Activated CD8-positive, alpha-beta T cell treated with anti-CD3 and anti-CD28 coated beads for 36 hours (primary cell): ENCODE results near the gene ZNF710. TPM values are rescaled to one million over a fixed set of nuclear protein-coding genes. Genes with fewer than 3 reads are reported as not detected.

Experiments
- ATAC-seq: fragments of 200-7000 bp; cut with Tn5 transposase; one replicate; pipeline ENCODE4 v1.10.0; 2021; ENCODE audit warnings: mild to moderate bottlenecking, moderate library complexity
- CTCF ChIA-PET: fragments of 350-600 bp; sonication (Branson Sonifier 250); formaldehyde crosslinking; loops from one replicate; lab custom pipeline; 2021; ENCODE audit warnings: antibody characterized with exemption; lab: Charles Lee
- POLR2A ChIA-PET: fragments of 350-600 bp; sonication (Branson Sonifier 250); formaldehyde crosslinking; loops from one replicate; lab custom pipeline; 2021; ENCODE audit warnings: antibody characterized with exemption; lab: Charles Lee
- DNase-seq: peaks from one replicate; pipeline ENCODE4 v3.0.0-alpha.2; 2020
- H3K27ac Mint-ChIP-seq: one replicate; pipeline ENCODE4 v1.8.0; 2021; ENCODE audit warnings: mild to moderate bottlenecking, mixed read lengths
- H3K27me3 Mint-ChIP-seq: one replicate; pipeline ENCODE4 v1.8.0; 2021; ENCODE audit warnings: mixed read lengths
- H3K36me3 Mint-ChIP-seq: one replicate; pipeline ENCODE4 v1.8.0; 2021; ENCODE audit warnings: low read depth, mixed read lengths
- H3K4me1 Mint-ChIP-seq: one replicate; pipeline ENCODE4 v1.8.0; 2021; ENCODE audit warnings: low read depth, mixed read lengths
- H3K4me3 Mint-ChIP-seq: one replicate; pipeline ENCODE4 v1.8.0; 2021; ENCODE audit warnings: mild to moderate bottlenecking, moderate library complexity, mixed read lengths
- H3K9me3 Mint-ChIP-seq: one replicate; pipeline ENCODE4 v1.8.0; 2021; ENCODE audit warnings: mixed read lengths
- intact Hi-C: fragments of 100-400 bp; cut with micrococcal nuclease; formaldehyde crosslinking; loops from one replicate; pipeline ENCODE4 v1.10.0; 2022
- total RNA-seq, 2 experiments: library from RNA; stranded (reverse); gene quantifications; one replicate each; pipeline ENCODE4 v1.2.3, GENCODE V29; 2021
- TF ChIP-seq, protein P1 (sequence below): fragments of 200-600 bp; IDR thresholded peaks from one replicate; pipeline ENCODE4 v1.8.0; 2022; ENCODE audit warnings: antibody characterized with exemption, mild to moderate bottlenecking

ZNF710 gene
- total RNA-seq, 2 experiments from 2014 or later, result 15.2 to 17.2 TPM

DNA sequence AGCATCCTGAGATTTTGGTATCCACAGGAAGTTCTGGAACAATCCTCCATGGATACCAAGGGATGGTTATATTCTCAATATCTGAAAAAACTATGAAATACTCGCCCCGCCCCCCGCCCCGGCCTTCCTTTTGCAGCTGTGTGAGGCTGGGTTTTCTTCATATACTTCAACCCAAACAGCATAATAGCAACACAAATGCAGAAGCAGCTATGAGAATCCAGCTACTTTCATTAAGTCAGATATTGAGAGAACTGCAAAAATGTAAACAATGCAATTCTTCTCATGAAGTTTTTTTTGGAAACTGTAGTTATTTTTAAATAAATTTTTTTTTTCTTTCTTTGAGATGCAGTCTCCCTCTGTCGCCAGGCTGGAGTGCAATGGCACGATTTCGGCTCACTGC, 112.0 kb downstream of the ZNF710 start:
- ChIA-PET CTCF (interaction anchor here (1.2 kb wide), 1 partner anchor 27 kb away, joined by 3 read pairs; no protein-coding TSS in a partner anchor), POLR2A (no interaction called here)
- intact Hi-C loops, result no loop called here

DNA sequence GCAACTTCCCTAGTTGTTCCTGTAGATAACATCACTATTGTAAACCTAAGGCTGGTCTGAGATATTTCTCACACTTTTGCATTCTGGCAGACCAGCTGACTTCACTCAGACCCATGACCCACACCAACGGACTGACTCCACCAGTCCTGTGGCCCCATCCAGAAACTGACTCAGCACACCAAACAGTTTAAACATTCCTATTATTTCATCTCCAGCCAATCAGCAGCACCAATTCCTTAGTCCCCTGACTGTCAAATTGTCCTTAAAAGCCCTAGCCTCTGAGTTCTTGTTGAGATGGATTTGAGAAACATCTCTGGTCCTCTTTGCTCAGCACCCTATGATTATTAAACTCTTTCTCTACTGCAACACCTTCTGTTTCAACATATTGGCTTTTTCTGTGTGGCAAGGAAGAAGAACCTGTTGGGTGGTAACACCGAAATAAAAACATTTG, 113.4 kb downstream of the ZNF710 start:
- H3K4me3 Mint-ChIP-seq, result no peak overlapping the region
- no peaks in the 10 kb centered on the region for H3K27me3 Mint-ChIP-seq
- H3K4me1 Mint-ChIP-seq, result no peaks in the 10 kb centered on the region
- intact Hi-C loops, result no loop called here
- TF ChIP-seq, protein P1, sequence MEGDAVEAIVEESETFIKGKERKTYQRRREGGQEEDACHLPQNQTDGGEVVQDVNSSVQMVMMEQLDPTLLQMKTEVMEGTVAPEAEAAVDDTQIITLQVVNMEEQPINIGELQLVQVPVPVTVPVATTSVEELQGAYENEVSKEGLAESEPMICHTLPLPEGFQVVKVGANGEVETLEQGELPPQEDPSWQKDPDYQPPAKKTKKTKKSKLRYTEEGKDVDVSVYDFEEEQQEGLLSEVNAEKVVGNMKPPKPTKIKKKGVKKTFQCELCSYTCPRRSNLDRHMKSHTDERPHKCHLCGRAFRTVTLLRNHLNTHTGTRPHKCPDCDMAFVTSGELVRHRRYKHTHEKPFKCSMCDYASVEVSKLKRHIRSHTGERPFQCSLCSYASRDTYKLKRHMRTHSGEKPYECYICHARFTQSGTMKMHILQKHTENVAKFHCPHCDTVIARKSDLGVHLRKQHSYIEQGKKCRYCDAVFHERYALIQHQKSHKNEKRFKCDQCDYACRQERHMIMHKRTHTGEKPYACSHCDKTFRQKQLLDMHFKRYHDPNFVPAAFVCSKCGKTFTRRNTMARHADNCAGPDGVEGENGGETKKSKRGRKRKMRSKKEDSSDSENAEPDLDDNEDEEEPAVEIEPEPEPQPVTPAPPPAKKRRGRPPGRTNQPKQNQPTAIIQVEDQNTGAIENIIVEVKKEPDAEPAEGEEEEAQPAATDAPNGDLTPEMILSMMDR, result no peak
- ChIA-PET POLR2A (no interaction called here), CTCF (no interaction called here)
- ATAC-seq (no peak), DNase-seq (no peak)
- peaks cover 5% of the 10 kb centered on the region for H3K9me3 Mint-ChIP-seq
- H3K27ac Mint-ChIP-seq, result no peak overlapping the region
- H3K36me3 Mint-ChIP-seq, result peaks cover 4% of the 10 kb centered on the region

More for the DNA sequence above, 112.0 kb downstream of the ZNF710 start:
- Mint-ChIP-seq H3K27ac (no peak overlapping the region), H3K9me3 (peaks cover 5% of the 10 kb centered on the region), H3K4me3 (no peak overlapping the region), H3K27me3 (no peaks in the 10 kb centered on the region), H3K4me1 (no peaks in the 10 kb centered on the region), H3K36me3 (peaks cover 4% of the 10 kb centered on the region)
- ATAC-seq (no peak), DNase-seq (no peak)
- TF ChIP-seq, protein P1, result no peak

DNA sequence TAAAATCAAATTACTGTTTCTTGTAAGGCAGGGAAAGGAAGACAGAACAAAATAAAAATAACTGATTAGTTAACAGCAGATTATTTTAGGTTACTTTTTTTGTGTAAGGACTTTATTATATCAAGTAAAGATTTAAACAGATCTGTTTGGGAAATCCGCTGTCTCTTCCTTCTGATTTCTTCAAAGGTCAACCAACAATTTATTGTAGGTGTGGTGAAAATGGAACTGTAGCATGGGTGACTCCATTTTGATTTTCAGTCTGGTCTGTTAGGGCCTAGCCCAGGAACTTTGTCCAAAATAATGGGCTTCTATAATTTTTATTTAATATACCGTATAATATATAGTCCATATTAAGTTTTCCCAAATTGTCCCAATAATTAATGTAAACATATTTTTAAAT, 114.7 kb downstream of the ZNF710 start:
- H3K4me3 Mint-ChIP-seq, result no peak overlapping the region
- intact Hi-C loops, result no loop called here
- H3K4me1 Mint-ChIP-seq, result no peaks in the 10 kb centered on the region
- no peak for ATAC-seq
- no peaks in the 10 kb centered on the region for H3K27me3 Mint-ChIP-seq
- peaks cover 5% of the 10 kb centered on the region for H3K9me3 Mint-ChIP-seq
- ChIA-PET POLR2A (no interaction called here), CTCF (interaction anchor here (0.9 kb wide), 1 partner anchor 30 kb away, joined by 3 read pairs; no protein-coding TSS in a partner anchor)
- TF ChIP-seq, protein P1, result no peak
- H3K36me3 Mint-ChIP-seq, result peaks cover 4% of the 10 kb centered on the region
- no peak overlapping the region for H3K27ac Mint-ChIP-seq
- DNase-seq, result no peak

DNA sequence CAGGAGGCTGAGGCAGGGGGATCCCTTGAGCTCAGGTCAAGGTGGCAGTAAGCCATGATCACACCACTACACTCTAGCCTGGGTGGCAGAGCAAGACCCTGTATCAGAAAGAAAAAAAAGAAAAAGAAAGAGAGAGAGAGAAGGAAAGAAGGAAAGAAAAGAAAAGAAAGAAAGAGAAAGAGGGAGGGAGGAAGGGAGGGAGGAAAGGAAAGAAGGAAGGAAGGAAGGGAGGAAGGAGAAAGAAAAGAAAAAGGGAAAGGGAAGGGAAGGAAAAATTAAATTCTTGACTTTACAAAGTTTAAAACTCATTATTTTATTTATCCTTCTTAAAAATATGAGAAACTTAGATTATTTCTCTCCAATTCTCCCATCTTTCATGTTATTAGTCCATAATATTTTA, 118.2 kb downstream of the ZNF710 start:
- H3K27ac Mint-ChIP-seq, result no peak overlapping the region
- ChIA-PET POLR2A (no interaction called here), CTCF (interaction anchor here (1.1 kb wide), 1 partner anchor 15 kb away, joined by 3 read pairs; no protein-coding TSS in a partner anchor)
- DNase-seq (no peak), ATAC-seq (no peak)
- H3K27me3 Mint-ChIP-seq, result no peaks in the 10 kb centered on the region
- no peak overlapping the region for H3K4me3 Mint-ChIP-seq
- intact Hi-C loops, result no loop called here
- H3K9me3 Mint-ChIP-seq, result peaks cover 4% of the 10 kb centered on the region
- TF ChIP-seq, protein P1, result no peak
- peaks cover 3% of the 10 kb centered on the region for H3K36me3 Mint-ChIP-seq
- no peaks in the 10 kb centered on the region for H3K4me1 Mint-ChIP-seq

GRCh38 chr15:90121086-90121485, 120.0 kb downstream of the ZNF710 start:
- no peaks in the 10 kb centered on the region for H3K36me3 Mint-ChIP-seq
- no peak overlapping the region for H3K27ac Mint-ChIP-seq
- peaks cover 3% of the 10 kb centered on the region for H3K27me3 Mint-ChIP-seq
- intact Hi-C loops, result no loop called here
- H3K4me3 Mint-ChIP-seq, result no peak overlapping the region
- DNase-seq (no peak), ATAC-seq (no peak)
- no peaks in the 10 kb centered on the region for H3K9me3 Mint-ChIP-seq
- ChIA-PET POLR2A (no interaction called here), CTCF (no interaction called here)
- TF ChIP-seq, protein P1, result no peak
- H3K4me1 Mint-ChIP-seq, result no peaks in the 10 kb centered on the region
